Astrocyte (in vitro differentiated cells and primary cell): ENCODE results near the gene C3. TPM values are rescaled to one million over a fixed set of nuclear protein-coding genes. Genes with fewer than 3 reads are reported as not detected.
"Not testable (repeated sequence)": the region's sequence is repeated elsewhere in the genome, so short reads cannot be mapped to it uniquely, and the experiment has no call there.

Source experiments
- DNase-seq: peaks from one replicate; pipeline ENCODE4 v3.0.0-alpha.2; 2010; ENCODE audit warnings: low read depth
- FAIRE-seq: peaks from 2 replicates; lab custom pipeline; 2011; peaks lifted over from hg19 to GRCh38; lab: Jason Lieb, UNC
- H2AFZ ChIP-seq: 2 replicates; pipeline ENCODE4 v1.6.0; 2012; ENCODE audit warnings: low read depth, low read length, inconsistent platforms
- H3K27ac ChIP-seq: 2 replicates; pipeline ENCODE4 v1.5.1; 2011; ENCODE audit warnings: low read depth, low read length, inconsistent platforms
- H3K27me3 ChIP-seq: 2 replicates; pipeline ENCODE4 v1.6.0; 2011; ENCODE audit warnings: low read length, inconsistent platforms; ENCODE audit not compliant: insufficient read depth
- H3K36me3 ChIP-seq: 2 replicates; pipeline ENCODE4 v1.5.1; 2011; ENCODE audit warnings: low read length, inconsistent platforms; ENCODE audit not compliant: insufficient read depth
- H3K4me1 ChIP-seq: 2 replicates; pipeline ENCODE4 v1.5.1; 2011; ENCODE audit warnings: low read length, inconsistent platforms; ENCODE audit not compliant: insufficient read depth
- H3K4me2 ChIP-seq: 2 replicates; pipeline ENCODE4 v1.6.0; 2012; ENCODE audit warnings: low read length, inconsistent platforms
- H3K4me3 ChIP-seq: 2 replicates; pipeline ENCODE4 v1.5.1; 2011; ENCODE audit warnings: low read depth, mild to moderate bottlenecking, low read length, inconsistent platforms; ENCODE audit not compliant: insufficient read depth
- H3K79me2 ChIP-seq: 2 replicates; pipeline ENCODE4 v1.6.0; 2012; ENCODE audit warnings: mild to moderate bottlenecking, low read length, inconsistent platforms; ENCODE audit not compliant: insufficient read depth
- H3K9ac ChIP-seq: 2 replicates; pipeline ENCODE4 v1.6.0; 2012; ENCODE audit warnings: mild to moderate bottlenecking, low read length, inconsistent platforms
- H3K9me3 ChIP-seq: 2 replicates; pipeline ENCODE4 v1.5.1; 2012; ENCODE audit warnings: low read depth, mild to moderate bottlenecking, low read length, inconsistent platforms; ENCODE audit not compliant: insufficient read depth
- H4K20me1 ChIP-seq: 2 replicates; pipeline ENCODE4 v1.6.0; 2012; ENCODE audit warnings: low read length, inconsistent platforms; ENCODE audit not compliant: insufficient read depth
- H3K27ac Mint-ChIP-seq: one replicate; pipeline ENCODE4 v1.8.0; 2021; ENCODE audit warnings: mild to moderate bottlenecking, mixed read lengths; ENCODE audit not compliant: unreplicated experiment
- H3K27me3 Mint-ChIP-seq: one replicate; pipeline ENCODE4 v1.8.0; 2021; ENCODE audit warnings: low read depth, mixed read lengths; ENCODE audit not compliant: unreplicated experiment
- H3K36me3 Mint-ChIP-seq: one replicate; pipeline ENCODE4 v1.8.0; 2021; ENCODE audit warnings: low read depth, mixed read lengths; ENCODE audit not compliant: unreplicated experiment
- H3K4me1 Mint-ChIP-seq: one replicate; pipeline ENCODE4 v1.8.0; 2021; ENCODE audit warnings: low read depth, mixed read lengths; ENCODE audit not compliant: unreplicated experiment
- H3K4me3 Mint-ChIP-seq: one replicate; pipeline ENCODE4 v1.8.0; 2021; ENCODE audit warnings: mild to moderate bottlenecking, moderate library complexity, mixed read lengths; ENCODE audit not compliant: unreplicated experiment
- H3K9me3 Mint-ChIP-seq: one replicate; pipeline ENCODE4 v1.8.0; 2021; ENCODE audit warnings: mild to moderate bottlenecking, mixed read lengths; ENCODE audit not compliant: unreplicated experiment
- EZH2 ChIP-seq: IDR thresholded peaks from 2 replicates; pipeline ENCODE4 v1.6.1; 2012; ENCODE audit warnings: mild to moderate bottlenecking, low read length, inconsistent platforms; ENCODE audit not compliant: insufficient read depth
- total RNA-seq: library from RNA; stranded (reverse); gene quantifications from 2 replicates; pipeline ENCODE4 v1.2.1, GENCODE V29; 2021
- TF ChIP-seq, protein P1 (sequence below): IDR thresholded peaks from 2 replicates; pipeline ENCODE4 v1.5.1; 2011; ENCODE audit warnings: low read depth, mild to moderate bottlenecking, inconsistent platforms, low read length, moderate library complexity; ENCODE audit not compliant: insufficient read depth

Gene C3
- total RNA-seq, 1 donor from 2014 or later = 2.4 TPM

DNA sequence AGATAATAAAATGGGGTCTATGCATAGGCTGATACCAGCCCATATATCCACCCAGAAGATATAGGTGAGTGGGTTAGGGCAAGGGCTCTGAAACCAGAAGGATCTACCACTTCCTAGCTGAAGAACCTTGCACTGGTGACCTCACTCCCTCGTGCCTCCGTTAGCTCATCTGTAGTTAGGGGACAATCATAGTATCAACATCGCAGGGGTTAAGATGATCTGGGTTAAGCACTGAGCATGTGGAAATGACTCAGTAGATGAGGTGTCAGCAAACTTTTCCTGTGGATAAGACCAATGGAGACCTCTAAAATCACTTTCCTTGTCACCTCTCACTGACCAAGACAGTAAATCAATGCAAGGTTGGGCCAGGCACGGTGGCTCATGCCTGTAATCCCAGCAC, 81.0 kb downstream of the C3 start:
- H3K27me3 Mint-ChIP-seq = peaks cover 2% of the 10 kb centered on the region

DNA sequence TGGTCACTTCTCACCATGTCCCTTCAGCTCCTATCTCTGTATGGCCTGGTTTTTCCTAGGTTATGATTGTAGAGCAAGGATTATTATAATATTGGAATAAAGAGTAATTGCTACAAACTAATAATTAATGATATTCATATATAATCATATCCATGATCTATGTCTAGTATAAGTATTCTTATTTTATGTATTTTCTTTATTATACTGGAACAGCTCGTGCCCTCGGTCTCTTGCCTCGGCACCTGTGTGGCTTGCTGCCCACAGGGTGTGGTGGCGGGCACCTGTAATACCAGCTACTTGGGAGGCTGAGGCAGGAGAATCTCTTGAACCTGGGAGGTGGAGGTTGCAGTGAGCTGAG, 87.0 kb downstream of the C3 start:
- H3K27me3 Mint-ChIP-seq, H3K27ac Mint-ChIP-seq, DNase-seq, H3K36me3 Mint-ChIP-seq, H3K4me1 Mint-ChIP-seq, H3K36me3 ChIP-seq, H3K4me2 ChIP-seq, H3K9ac ChIP-seq, H3K79me2 ChIP-seq, H4K20me1 ChIP-seq, H3K4me3 ChIP-seq, H3K4me1 ChIP-seq, H3K27me3 ChIP-seq, H2AFZ ChIP-seq, FAIRE-seq, H3K27ac ChIP-seq, H3K4me3 Mint-ChIP-seq, H3K9me3 Mint-ChIP-seq, H3K9me3 ChIP-seq: not testable (repeated sequence)

More for the DNA sequence above, 81.0 kb downstream of the C3 start:
- Histone ChIP-seq H3K79me2 (no peaks in the 10 kb centered on the region), H3K4me1 (no peaks in the 10 kb centered on the region), H4K20me1 (no peaks in the 10 kb centered on the region), H3K4me3 (no peak overlapping the region), H3K4me2 (no peak overlapping the region), H3K9me3 (peaks cover 3% of the 10 kb centered on the region), H3K27me3 (no peaks in the 10 kb centered on the region), H2AFZ (no peak overlapping the region), H3K36me3 (no peaks in the 10 kb centered on the region), H3K27ac (no peak overlapping the region), H3K9ac (no peak overlapping the region)
- peaks cover 3% of the 10 kb centered on the region for H3K9me3 Mint-ChIP-seq
- H3K36me3 Mint-ChIP-seq = no peaks in the 10 kb centered on the region
- no peaks in the 10 kb centered on the region for H3K4me1 Mint-ChIP-seq
- H3K4me3 Mint-ChIP-seq = no peak overlapping the region
- FAIRE-seq (no peak), DNase-seq (no peak)
- H3K27ac Mint-ChIP-seq = no peak overlapping the region
- TF ChIP-seq, protein P1, sequence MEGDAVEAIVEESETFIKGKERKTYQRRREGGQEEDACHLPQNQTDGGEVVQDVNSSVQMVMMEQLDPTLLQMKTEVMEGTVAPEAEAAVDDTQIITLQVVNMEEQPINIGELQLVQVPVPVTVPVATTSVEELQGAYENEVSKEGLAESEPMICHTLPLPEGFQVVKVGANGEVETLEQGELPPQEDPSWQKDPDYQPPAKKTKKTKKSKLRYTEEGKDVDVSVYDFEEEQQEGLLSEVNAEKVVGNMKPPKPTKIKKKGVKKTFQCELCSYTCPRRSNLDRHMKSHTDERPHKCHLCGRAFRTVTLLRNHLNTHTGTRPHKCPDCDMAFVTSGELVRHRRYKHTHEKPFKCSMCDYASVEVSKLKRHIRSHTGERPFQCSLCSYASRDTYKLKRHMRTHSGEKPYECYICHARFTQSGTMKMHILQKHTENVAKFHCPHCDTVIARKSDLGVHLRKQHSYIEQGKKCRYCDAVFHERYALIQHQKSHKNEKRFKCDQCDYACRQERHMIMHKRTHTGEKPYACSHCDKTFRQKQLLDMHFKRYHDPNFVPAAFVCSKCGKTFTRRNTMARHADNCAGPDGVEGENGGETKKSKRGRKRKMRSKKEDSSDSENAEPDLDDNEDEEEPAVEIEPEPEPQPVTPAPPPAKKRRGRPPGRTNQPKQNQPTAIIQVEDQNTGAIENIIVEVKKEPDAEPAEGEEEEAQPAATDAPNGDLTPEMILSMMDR = no peak
- no peak for TF ChIP-seq EZH2

DNA sequence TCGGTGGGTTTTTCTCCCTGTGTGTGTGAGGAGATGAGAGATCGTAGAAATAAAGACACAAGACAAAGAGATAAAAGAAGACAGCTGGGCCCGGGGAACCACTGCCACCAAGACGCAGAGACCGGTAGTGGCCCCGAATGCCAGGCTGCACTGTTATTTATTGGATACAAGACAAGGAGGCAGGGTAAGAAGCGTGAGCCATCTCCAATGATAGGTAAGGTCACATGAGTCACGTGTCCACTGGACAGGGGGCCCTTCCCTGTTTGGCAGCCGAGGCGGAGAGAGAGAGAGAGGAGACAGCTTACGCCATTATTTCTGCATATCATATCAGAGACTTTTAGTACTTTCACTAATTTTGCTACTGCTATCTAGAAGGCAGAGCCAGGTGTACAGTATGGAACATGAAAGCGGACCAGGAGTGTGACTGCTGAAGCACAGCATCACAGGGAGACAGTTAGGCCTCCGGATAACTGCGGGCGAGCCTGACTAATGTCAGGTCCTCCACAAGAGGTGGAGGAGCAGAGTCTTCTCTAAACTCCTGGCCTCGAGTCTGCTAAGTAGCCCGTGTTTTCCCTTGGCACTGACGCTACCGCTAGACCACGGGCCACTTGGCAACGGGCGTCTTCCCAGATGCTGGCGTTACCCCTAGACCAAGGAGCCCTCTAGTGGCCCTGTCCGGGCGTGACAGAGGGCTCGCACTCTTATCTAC, 87.5 kb downstream of the C3 start:
- H3K36me3 Mint-ChIP-seq, H3K27me3 Mint-ChIP-seq, H3K27ac ChIP-seq, H3K4me1 Mint-ChIP-seq, H3K9me3 ChIP-seq, H3K4me1 ChIP-seq, H3K9ac ChIP-seq, FAIRE-seq, H3K36me3 ChIP-seq, H3K9me3 Mint-ChIP-seq, H3K27me3 ChIP-seq, H2AFZ ChIP-seq, H3K4me3 Mint-ChIP-seq, H3K79me2 ChIP-seq, H3K4me3 ChIP-seq, H4K20me1 ChIP-seq, H3K27ac Mint-ChIP-seq, H3K4me2 ChIP-seq: not testable (repeated sequence)
- TF ChIP-seq, protein P1 = peak; percentile 45
- DNase-seq = peak; percentile 39
